Glutamatergic neuron (in vitro differentiated cells): Measurements from ENCODE around the gene COL6A2. TPM values are rescaled to one million over a fixed set of nuclear protein-coding genes. Genes with fewer than 3 reads are reported as not detected.

Source experiments
- DNase-seq: peaks from one replicate; pipeline ENCODE4 v3.0.0; 2022
- H3K27ac Mint-ChIP-seq: one replicate; pipeline ENCODE4 v1.8.0; 2020; ENCODE audit warnings: mild to moderate bottlenecking, mixed read lengths, inconsistent platforms; ENCODE audit not compliant: unreplicated experiment
- H3K27me3 Mint-ChIP-seq: one replicate; pipeline ENCODE4 v1.8.0; 2020; ENCODE audit warnings: mild to moderate bottlenecking, moderate library complexity, mixed read lengths, inconsistent platforms; ENCODE audit not compliant: unreplicated experiment
- H3K36me3 Mint-ChIP-seq: one replicate; pipeline ENCODE4 v1.8.0; 2020; ENCODE audit warnings: mild to moderate bottlenecking, mixed read lengths, inconsistent platforms; ENCODE audit not compliant: unreplicated experiment
- H3K4me1 Mint-ChIP-seq: one replicate; pipeline ENCODE4 v1.8.0; 2020; ENCODE audit warnings: mild to moderate bottlenecking, low read depth, mixed read lengths, inconsistent platforms; ENCODE audit not compliant: unreplicated experiment
- H3K4me3 Mint-ChIP-seq: one replicate; pipeline ENCODE4 v1.8.0; 2020; ENCODE audit warnings: mild to moderate bottlenecking, mixed read lengths, inconsistent platforms; ENCODE audit not compliant: unreplicated experiment
- H3K9me3 Mint-ChIP-seq: one replicate; pipeline ENCODE4 v1.8.0; 2020; ENCODE audit warnings: mild to moderate bottlenecking, moderate library complexity, mixed read lengths, inconsistent platforms; ENCODE audit not compliant: unreplicated experiment
- total RNA-seq: library from RNA; stranded (reverse); fragmentation: NEBNext Ultra II Directional; extraction: Animal tissue kit (Norgen Biotek cat#: 25700); gene quantifications from one replicate; pipeline ENCODE4 v1.2.1, GENCODE V29; 2021; ENCODE audit not compliant: unreplicated experiment
- TF ChIP-seq, protein P1 (sequence below): fragments of 200-600 bp; sonication (generic); IDR thresholded peaks from one replicate; pipeline ENCODE4 v1.5.0; 2021; ENCODE audit not compliant: partially characterized antibody, unreplicated experiment

Gene COL6A2
- total RNA-seq, 1 donor from 2014 or later = 55.2 TPM

DNA sequence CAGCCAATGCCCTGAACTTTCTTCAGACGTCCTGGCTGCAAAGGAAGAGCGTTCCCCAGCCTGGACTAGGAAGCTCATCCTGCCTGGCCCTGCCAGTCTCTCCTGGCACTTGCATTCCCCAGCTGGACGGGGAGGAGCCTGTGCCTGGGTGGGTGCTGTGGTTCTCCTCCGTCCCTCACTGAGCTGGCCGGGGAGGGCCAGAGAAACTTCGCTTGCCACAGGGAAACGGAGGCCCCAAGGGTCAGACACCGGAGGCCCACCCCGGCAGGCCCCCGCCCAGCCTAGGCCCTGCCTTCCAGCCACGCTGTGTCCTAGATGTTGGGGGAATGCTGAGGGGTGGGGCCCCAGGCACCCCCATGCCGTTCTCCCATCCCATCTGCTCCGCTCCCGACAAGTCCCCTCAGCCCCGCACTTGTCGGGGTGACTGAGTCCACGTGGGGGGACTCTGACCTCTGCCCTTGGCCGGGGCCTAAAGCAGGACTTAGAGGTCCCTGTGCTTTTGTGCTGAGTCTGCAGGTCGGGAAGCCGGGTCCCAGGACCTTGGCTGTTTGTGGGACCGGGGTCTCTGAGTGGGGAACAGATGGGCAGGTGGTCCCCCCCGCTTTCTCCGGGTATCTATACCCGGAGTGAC is 52.7 kb downstream of the COL6A2 start:
- Mint-ChIP-seq H3K4me1 (peaks cover 5% of the 10 kb centered on the region), H3K27ac (no peak overlapping the region), H3K27me3 (peaks cover 4% of the 10 kb centered on the region), H3K4me3 (no peak overlapping the region), H3K9me3 (peaks cover 12% of the 10 kb centered on the region), H3K36me3 (no peaks in the 10 kb centered on the region)
- peak; percentile 10 for DNase-seq
- TF ChIP-seq, protein P1, sequence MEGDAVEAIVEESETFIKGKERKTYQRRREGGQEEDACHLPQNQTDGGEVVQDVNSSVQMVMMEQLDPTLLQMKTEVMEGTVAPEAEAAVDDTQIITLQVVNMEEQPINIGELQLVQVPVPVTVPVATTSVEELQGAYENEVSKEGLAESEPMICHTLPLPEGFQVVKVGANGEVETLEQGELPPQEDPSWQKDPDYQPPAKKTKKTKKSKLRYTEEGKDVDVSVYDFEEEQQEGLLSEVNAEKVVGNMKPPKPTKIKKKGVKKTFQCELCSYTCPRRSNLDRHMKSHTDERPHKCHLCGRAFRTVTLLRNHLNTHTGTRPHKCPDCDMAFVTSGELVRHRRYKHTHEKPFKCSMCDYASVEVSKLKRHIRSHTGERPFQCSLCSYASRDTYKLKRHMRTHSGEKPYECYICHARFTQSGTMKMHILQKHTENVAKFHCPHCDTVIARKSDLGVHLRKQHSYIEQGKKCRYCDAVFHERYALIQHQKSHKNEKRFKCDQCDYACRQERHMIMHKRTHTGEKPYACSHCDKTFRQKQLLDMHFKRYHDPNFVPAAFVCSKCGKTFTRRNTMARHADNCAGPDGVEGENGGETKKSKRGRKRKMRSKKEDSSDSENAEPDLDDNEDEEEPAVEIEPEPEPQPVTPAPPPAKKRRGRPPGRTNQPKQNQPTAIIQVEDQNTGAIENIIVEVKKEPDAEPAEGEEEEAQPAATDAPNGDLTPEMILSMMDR = no peak

DNA sequence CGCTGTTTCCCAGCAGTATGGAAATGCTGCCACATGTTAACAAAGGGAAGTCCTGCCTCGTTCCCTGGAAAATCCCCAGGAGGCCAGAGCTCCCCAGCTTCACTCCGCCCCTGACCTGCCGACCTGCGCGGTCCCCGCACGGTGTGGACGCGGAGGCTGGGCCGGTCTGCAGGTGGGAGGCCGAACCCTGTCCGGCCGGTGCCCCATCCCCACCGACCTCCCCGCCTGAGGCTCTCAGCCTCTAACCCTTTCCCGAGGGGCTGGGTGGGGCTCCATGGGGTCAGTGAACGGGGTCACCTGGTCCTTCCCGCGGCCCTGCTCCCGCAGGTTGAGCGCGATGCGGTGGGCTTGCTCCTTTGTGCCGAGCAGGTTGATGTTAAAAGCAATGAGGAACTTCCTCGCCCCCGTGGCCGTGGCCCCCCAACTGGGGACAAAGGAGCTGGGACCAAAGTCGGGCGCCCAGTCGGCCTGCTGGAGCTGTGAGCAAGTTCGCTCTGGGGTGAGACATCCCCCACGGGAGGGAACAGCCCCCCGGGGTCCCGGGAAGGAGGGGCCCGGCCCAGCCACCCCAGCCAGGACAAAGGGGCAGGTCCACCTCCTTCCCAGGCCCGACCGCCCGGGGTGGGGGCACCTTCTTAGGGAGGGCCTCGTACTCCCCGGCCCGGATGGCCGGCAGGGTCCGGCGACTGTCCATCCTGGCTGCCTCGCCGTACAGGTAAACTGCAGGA is 53.5 kb downstream of the COL6A2 start:
- Mint-ChIP-seq H3K27me3 (peaks cover 4% of the 10 kb centered on the region), H3K27ac (no peak overlapping the region), H3K4me1 (peaks cover 5% of the 10 kb centered on the region), H3K4me3 (no peak overlapping the region), H3K9me3 (peaks cover 15% of the 10 kb centered on the region), H3K36me3 (no peaks in the 10 kb centered on the region)
- TF ChIP-seq, protein P1 = no peak
- DNase-seq = peak; percentile 50

DNA sequence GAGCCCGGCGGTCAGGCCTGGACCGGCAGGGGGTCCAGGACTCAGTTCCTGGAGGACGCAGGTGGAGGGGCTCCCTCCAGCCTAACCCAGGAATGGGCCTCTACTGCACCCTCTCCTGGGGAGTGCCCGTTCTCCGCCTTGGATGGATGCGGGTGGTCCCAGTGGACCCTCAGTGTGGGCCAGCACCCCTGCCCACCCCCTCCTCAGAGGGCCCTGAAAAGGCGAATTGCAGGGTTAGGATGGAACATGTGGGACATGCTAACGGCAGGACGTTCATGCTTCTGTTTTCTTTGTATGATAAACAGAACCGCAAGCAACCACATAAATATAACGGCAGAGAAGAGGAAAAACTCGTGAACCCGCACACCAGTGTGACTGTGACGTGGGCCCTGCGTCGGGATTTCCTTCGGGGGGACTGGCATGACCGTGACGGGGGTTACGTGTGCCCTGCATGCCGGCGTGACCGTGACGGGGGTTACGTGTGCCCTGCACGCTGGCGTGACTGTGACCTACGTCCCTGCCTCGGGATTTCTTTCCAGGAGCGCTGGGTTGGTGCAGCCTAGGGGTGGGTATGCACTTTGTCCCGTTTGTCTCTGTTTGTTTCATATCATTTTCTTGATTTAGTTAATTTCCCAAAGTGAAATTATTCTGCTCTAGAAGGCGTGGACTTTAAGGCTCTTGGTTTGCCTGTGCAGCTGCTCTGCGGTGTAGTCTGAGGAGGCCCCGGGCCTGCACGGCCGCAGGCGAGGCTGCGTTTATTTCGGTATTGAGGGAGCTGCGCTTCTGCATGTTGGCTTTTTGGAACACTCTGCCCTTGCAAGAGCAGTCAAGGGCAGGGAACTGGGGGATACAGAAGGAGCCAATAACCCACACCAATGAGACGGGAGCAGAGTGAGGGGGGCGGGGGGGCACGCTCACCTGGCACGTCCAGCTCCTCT is 54.3 kb downstream of the COL6A2 start:
- peak overlapping the region; percentile 38 for H3K27ac Mint-ChIP-seq
- DNase-seq = peak; percentile 19
- H3K4me1 Mint-ChIP-seq = peaks cover 2% of the 10 kb centered on the region
- no peaks in the 10 kb centered on the region for H3K36me3 Mint-ChIP-seq
- H3K9me3 Mint-ChIP-seq = peaks cover 17% of the 10 kb centered on the region
- H3K4me3 Mint-ChIP-seq = no peak overlapping the region
- peaks cover 4% of the 10 kb centered on the region for H3K27me3 Mint-ChIP-seq
- TF ChIP-seq, protein P1 = no peak

DNA sequence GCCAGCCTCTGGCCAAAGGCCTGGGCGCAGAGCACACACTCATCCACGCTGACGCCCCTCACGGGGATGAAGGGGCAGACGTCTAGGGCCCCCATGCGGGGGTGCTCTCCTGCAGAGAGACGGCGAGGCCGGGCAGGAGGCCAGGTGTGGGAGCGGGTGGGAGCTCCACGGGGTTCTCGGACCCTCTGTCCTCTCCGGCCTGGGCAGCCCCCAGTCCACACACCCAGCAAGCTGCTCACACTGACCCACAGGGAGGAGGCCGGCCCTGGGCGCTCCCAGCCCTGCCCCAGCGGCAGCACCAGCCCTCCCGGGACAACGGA is 55.0 kb downstream of the COL6A2 start:
- H3K27ac Mint-ChIP-seq = no peak overlapping the region
- H3K4me1 Mint-ChIP-seq = peaks cover 5% of the 10 kb centered on the region
- H3K27me3 Mint-ChIP-seq = peaks cover 7% of the 10 kb centered on the region
- no peaks in the 10 kb centered on the region for H3K36me3 Mint-ChIP-seq
- peaks cover 17% of the 10 kb centered on the region for H3K9me3 Mint-ChIP-seq
- TF ChIP-seq, protein P1 = no peak
- DNase-seq = no peak
- no peak overlapping the region for H3K4me3 Mint-ChIP-seq
